AG04449 (cell line): ENCODE measurements around the gene B4GAT1.

Experiments used
- CTCF ChIA-PET: fragments of 350-600 bp; formaldehyde crosslinking; extraction: SDS; loops from one replicate; lab custom pipeline; 2021; ENCODE audit warnings: antibody characterized with exemption; lab: Yijun Ruan, JAX
- POLR2A ChIA-PET: fragments of 400-600, 350-600 bp; formaldehyde crosslinking; extraction: SDS; loops from one replicate; lab custom pipeline; 2020; ENCODE audit warnings: antibody characterized with exemption, inconsistent platforms; lab: Yijun Ruan, JAX
- DNase-seq: peaks from one replicate; pipeline ENCODE4 v3.0.0-alpha.2; 2010; ENCODE audit warnings: low read depth, low spot score
- H3K4me3 ChIP-seq: 2 replicates; pipeline ENCODE4 v1.5.1; 2011; ENCODE audit warnings: low read depth, mild to moderate bottlenecking, control low read depth, low read length
- CTCF ChIP-seq: IDR thresholded peaks from one replicate; pipeline ENCODE4 v1.5.1; 2011; ENCODE audit warnings: mild to moderate bottlenecking, moderate library complexity, low read length, control low read depth, inconsistent platforms; ENCODE audit not compliant: insufficient read depth; ENCODE audit errors: missing control alignments

B4GAT1 gene

DNA sequence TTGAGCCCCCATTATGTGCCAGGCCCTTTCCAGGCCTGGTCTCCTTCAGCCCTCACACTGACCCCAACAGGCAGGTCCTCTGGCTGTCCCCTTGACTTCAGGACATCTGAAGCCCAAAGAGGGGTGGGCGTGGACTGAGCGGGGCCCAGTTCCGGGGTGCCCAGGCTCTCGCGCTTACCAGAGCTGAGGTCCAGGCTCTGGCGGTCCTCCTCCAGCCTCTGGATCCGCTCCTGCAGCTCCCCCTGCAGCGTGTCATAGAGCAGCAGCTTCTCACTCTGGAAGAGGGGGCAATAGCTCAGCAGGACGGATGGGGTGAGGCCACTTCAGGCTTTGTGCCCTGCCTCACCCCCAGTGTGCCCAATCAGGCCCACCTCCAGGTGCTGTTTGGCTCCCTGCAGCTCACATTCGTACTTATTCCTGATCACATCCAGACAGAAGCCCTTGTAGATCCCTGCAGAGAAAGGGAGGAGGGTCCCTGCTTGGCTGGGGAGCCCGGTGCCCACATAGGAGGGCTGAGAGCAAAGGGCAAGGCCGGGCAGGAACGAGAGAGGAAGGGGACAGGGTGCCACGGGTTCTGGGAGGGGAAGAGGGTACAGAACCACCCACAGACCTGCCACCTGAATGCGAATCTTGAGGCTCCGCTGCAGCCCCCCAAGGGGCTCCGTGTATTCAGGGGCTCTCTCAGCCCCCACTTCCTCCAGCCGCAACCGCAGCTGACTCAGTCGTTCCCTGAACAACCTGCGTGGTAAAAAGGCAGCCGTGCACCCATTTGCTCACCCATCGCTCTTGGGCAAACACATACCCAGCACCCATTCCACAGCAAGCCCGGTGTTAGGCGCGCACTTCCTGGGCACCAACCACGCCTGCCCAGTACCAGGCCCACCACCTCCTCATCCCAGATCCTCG is 6.6 kb downstream of the B4GAT1 start:
- no peak for DNase-seq
- ChIA-PET CTCF (interaction anchor here (0.7 to 11.7 kb wide), 7 partner anchors 11 to 68 kb away, joined by 3 to 129 read pairs (median 9); no protein-coding TSS in a partner anchor), POLR2A (no interaction called here)
- no peak for TF ChIP-seq CTCF
- no peak overlapping the region for H3K4me3 ChIP-seq

- H3K4me3 ChIP-seq, result no peak overlapping the region
- POLR2A ChIA-PET, result no interaction called here
- CTCF ChIA-PET, result interaction anchor here (0.7 to 11.7 kb wide), 7 partner anchors 10 to 69 kb away, joined by 3 to 129 read pairs (median 4); no protein-coding TSS in a partner anchor
- no peak for DNase-seq
- TF ChIP-seq CTCF, result no peak
Observed at GRCh38 chr11:66339686-66340483, 7.5 kb downstream of the B4GAT1 start.

DNA sequence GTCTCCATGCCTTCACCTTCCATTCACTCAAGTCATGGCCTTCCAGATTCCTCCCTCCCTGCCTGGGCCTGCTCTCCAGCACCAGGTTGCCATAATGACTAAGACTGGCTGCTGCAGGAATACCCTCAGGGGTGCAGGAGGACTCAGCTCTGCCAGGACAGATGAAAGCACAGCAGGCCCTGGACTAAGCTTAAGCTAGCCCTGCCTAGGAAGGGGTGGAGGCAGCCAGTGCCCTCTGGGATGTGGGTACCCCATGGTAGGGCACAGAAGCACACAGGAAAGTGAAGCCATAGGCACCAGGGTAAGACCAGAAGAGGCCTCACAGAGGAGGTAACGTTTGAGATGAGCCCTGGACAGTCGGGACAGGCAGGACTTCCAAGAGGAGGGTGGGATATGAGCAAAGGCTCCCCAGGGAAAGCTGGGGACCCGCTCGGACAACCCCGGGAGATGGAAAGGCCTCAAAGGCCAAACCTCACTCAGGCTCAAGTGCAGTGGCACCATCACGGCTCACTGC is 8.2 kb downstream of the B4GAT1 start:
- no peak for TF ChIP-seq CTCF
- ChIA-PET POLR2A (no interaction called here), CTCF (interaction anchor here (1.4 to 11.7 kb wide), 3 partner anchors 27 to 51 kb away, joined by 4 to 129 read pairs (median 13); no protein-coding TSS in a partner anchor)
- DNase-seq, result no peak
- H3K4me3 ChIP-seq, result no peak overlapping the region

GRCh38 chr11:66338276-66339161 is 8.9 kb downstream of the B4GAT1 start:
- no peak overlapping the region for H3K4me3 ChIP-seq
- POLR2A ChIA-PET, result interaction anchor here (0.9 to 1.4 kb wide), 4 partner anchors 10 to 26 kb away, joined by 3 to 7 read pairs (median 4); no protein-coding TSS in a partner anchor
- no peak for TF ChIP-seq CTCF
- CTCF ChIA-PET, result interaction anchor here (0.8 to 11.7 kb wide), 5 partner anchors 10 to 56 kb away, joined by 3 to 129 read pairs (median 4); no protein-coding TSS in a partner anchor
- DNase-seq, result no peak

DNA sequence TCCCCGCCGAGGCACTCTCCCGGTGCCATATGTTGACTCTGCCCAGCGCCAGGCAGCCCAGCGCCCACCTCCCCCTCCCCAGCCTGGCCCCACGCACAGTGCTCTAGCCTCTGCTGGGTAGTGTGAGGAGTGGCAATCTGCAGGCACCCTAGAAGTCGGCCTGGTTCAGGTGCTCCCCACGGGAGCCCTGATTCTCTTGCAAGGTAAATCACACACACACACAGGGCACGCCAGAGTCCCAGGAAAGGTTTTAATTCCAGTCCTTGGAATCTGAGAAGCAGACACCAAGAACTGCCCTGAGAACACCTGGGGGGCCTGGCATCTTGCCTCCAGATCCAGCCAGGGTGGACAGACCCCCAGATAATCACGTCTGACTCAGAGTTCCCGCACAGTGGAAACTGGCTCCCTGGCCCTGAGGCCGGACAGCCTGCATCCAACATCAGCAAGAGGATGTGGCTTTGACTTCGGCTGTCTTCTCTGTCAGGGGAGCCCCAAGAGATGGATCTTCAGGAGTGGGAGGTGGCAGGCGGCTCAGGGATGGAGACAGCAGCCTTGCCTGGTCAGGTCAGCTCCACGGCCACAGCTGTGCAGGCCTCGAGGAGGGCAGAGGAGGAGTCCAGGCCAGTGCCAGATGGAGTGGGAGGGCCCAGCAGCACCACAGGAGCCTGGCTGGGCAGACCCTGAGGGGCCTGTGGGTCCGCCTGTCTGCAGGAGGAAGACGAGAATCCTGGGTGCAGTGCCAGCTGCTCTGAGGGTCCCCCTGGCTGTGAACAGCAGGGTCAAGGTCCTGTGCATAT is 10.1 kb downstream of the B4GAT1 start:
- no peak for TF ChIP-seq CTCF
- CTCF ChIA-PET, result interaction anchor here (1.0 to 11.7 kb wide), 7 partner anchors 25 to 71 kb away, joined by 3 to 231 read pairs (median 8); partner anchors contain the start of gene YIF1A
- no peak for DNase-seq
- POLR2A ChIA-PET, result interaction anchor here (0.9 to 3.7 kb wide), 6 partner anchors 10 to 25 kb away, joined by 4 to 106 read pairs (median 18); partner anchors contain the start of gene CD248
- H3K4me3 ChIP-seq, result no peak overlapping the region
